Activated T-cell treated with anti-CD3 and anti-CD28 coated beads for 1 hour (primary cell): Measurements from ENCODE around the gene HESX1.

Experiments
- DNase-seq: peaks from one replicate; pipeline ENCODE4 v3.0.0-alpha.2; 2020; ENCODE audit warnings: low read depth

HESX1 gene

GRCh38 chr3:57168151-57168550, 31.6 kb downstream of the HESX1 start:
- no peak for DNase-seq

GRCh38 chr3:57166660-57167059, 33.1 kb downstream of the HESX1 start:
- no peak for DNase-seq

GRCh38 chr3:57165641-57166040, 34.1 kb downstream of the HESX1 start:
- DNase-seq = no peak

- DNase-seq = peak; percentile 25
Measured at GRCh38 chr3:57164657-57165573, 34.9 kb downstream of the HESX1 start, which contains the start of gene IL17RD. IL17RD (minus strand) TSS chr3:57165353; CDS start chr3:57165286, 67 bp downstream.

GRCh38 chr3:57164217-57164656, 35.5 kb downstream of the HESX1 start:
- no peak for DNase-seq

- DNase-seq = no peak
Measured at GRCh38 chr3:57163751-57164150, 36.0 kb downstream of the HESX1 start.

GRCh38 chr3:57161915-57162314, 37.9 kb downstream of the HESX1 start:
- DNase-seq = no peak

- no peak for DNase-seq
Measured at GRCh38 chr3:57160765-57161538, 38.8 kb downstream of the HESX1 start.

GRCh38 chr3:57160076-57160764, 39.6 kb downstream of the HESX1 start:
- DNase-seq = no peak

- no peak for DNase-seq
Measured at GRCh38 chr3:57158813-57159738, 40.7 kb downstream of the HESX1 start.

GRCh38 chr3:57158325-57158724, 41.5 kb downstream of the HESX1 start:
- no peak for DNase-seq

- no peak for DNase-seq
Measured at GRCh38 chr3:57157545-57157944, 42.2 kb downstream of the HESX1 start.

GRCh38 chr3:57155310-57155643, 44.5 kb downstream of the HESX1 start:
- DNase-seq = no peak

- no peak for DNase-seq
Measured at GRCh38 chr3:57154470-57155309, 45.1 kb downstream of the HESX1 start.

GRCh38 chr3:57152151-57153143, 47.3 kb downstream of the HESX1 start:
- no peak for DNase-seq

- DNase-seq = no peak
Measured at GRCh38 chr3:57151749-57152148, 48.0 kb downstream of the HESX1 start.

- DNase-seq = no peak
Measured at GRCh38 chr3:57151021-57151449, 48.7 kb downstream of the HESX1 start.

- DNase-seq = no peak
Measured at GRCh38 chr3:57150113-57150581, 49.6 kb downstream of the HESX1 start.
